Stimulated activated CD4-positive, alpha-beta T cell treated with anti-CD3 and anti-CD28 coated beads, Interleukin-2, amount 100 ng/mL, for 4 hours (primary cell): ENCODE results near the gene DCHS2.

Experiments
- DNase-seq: peaks from one replicate; pipeline ENCODE4 v3.0.0-alpha.2; 2020; ENCODE audit warnings: low read depth

Gene DCHS2

GRCh38 chr4:154192585-154192984 is 299.0 kb downstream of the DCHS2 start:
- DNase-seq = no peak

- DNase-seq = no peak
Measured at GRCh38 chr4:154189346-154189745, 302.3 kb downstream of the DCHS2 start.

GRCh38 chr4:154186888-154187287 is 304.7 kb downstream of the DCHS2 start:
- no peak for DNase-seq

GRCh38 chr4:154186035-154186434 is 305.6 kb downstream of the DCHS2 start:
- no peak for DNase-seq

GRCh38 chr4:154184238-154184637 is 307.4 kb downstream of the DCHS2 start:
- DNase-seq = no peak

GRCh38 chr4:154183264-154183663 is 308.3 kb downstream of the DCHS2 start:
- no peak for DNase-seq
